Memory B cell (primary cell): ENCODE data around the gene TXNDC11.

ENCODE experiments used
- ATAC-seq: fragments of 150-1000 bp; cut with Tn5 transposase; 2 replicates; pipeline ENCODE4 v1.10.0; 2021; ENCODE audit warnings: low read depth, mild to moderate bottlenecking, moderate library complexity
- DNase-seq, 2 donors: peaks; one replicate each; pipeline ENCODE4 v3.0.0; 2022; ENCODE audit warnings: low spot score in 2 of 2
- H3K27ac Mint-ChIP-seq: one replicate; pipeline ENCODE4 v1.8.0; 2022; ENCODE audit warnings: mild to moderate bottlenecking, moderate library complexity, mixed read lengths
- H3K27me3 Mint-ChIP-seq: one replicate; pipeline ENCODE4 v1.8.0; 2022; ENCODE audit warnings: mixed read lengths
- H3K36me3 Mint-ChIP-seq: one replicate; pipeline ENCODE4 v1.8.0; 2022; ENCODE audit warnings: mild to moderate bottlenecking, mixed read lengths
- H3K4me1 Mint-ChIP-seq: one replicate; pipeline ENCODE4 v1.8.0; 2022; ENCODE audit warnings: mixed read lengths
- H3K4me3 Mint-ChIP-seq: one replicate; pipeline ENCODE4 v1.8.0; 2022; ENCODE audit warnings: mild to moderate bottlenecking, moderate library complexity, mixed read lengths
- H3K9me3 Mint-ChIP-seq: one replicate; pipeline ENCODE4 v1.8.0; 2022; ENCODE audit warnings: mixed read lengths

Gene TXNDC11

DNA sequence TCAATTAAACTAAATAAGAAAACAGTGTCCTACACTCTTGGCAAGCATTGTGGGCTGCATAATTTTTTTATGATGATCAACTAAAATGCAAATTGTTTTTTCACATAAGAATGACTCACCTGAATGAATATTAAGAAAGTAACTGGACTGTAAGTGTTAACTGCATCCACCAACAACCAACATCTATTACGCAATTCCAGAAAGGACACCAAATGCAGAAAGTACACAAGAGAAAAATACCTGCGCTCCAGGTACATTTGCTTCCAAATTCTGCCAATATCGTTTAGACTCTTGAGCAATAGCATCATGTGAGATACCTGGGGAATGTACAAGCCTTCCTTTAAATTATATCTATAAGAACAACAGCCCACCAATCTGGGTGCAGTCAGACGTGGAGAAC is 19.8 kb upstream of the TXNDC11 start:
- ATAC-seq: no peak
- Mint-ChIP-seq H3K27me3 (no peaks in the 10 kb centered on the region), H3K27ac (peak overlapping the region; percentile 20)

DNA sequence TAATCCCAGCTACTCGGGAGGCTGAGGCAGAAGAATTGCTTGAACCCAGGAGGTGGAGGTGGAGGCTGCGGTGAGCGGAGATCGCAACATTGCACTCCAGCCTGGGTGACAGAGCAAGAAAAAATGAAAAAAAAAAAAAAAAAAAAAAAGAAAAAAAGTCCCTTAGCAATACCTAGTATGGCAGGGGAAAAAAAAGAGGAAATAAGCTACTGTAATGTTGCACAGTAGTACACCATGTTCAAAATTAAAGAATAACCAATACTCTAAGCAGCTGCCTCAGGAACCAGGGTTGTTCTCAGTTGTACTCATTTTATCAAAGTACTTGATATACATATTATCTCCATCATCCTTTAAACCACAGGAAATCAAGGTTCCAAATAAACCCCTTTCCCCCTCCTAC is 17.3 kb upstream of the TXNDC11 start:
- Mint-ChIP-seq H3K9me3 (no peaks in the 10 kb centered on the region), H3K4me3 (no peak overlapping the region), H3K4me1 (peaks cover 6% of the 10 kb centered on the region), H3K27ac (peak overlapping the region; percentile 59), H3K36me3 (peaks cover 38% of the 10 kb centered on the region), H3K27me3 (no peaks in the 10 kb centered on the region)
- DNase-seq: no peak
- peak; percentile 97 for ATAC-seq

More for the DNA sequence above, 19.8 kb upstream of the TXNDC11 start:
- H3K9me3 Mint-ChIP-seq: no peaks in the 10 kb centered on the region
- H3K4me1 Mint-ChIP-seq: peaks cover 8% of the 10 kb centered on the region
- DNase-seq: no peak
- peaks cover 30% of the 10 kb centered on the region for H3K36me3 Mint-ChIP-seq
- no peak overlapping the region for H3K4me3 Mint-ChIP-seq

GRCh38 chr16:11759163-11759834 is 16.6 kb upstream of the TXNDC11 start:
- no peak for DNase-seq
- Mint-ChIP-seq H3K27me3 (no peaks in the 10 kb centered on the region), H3K36me3 (peaks cover 39% of the 10 kb centered on the region), H3K27ac (peak overlapping the region; percentile 59), H3K4me3 (no peak overlapping the region), H3K9me3 (no peaks in the 10 kb centered on the region), H3K4me1 (peaks cover 6% of the 10 kb centered on the region)
- no peak for ATAC-seq

DNA sequence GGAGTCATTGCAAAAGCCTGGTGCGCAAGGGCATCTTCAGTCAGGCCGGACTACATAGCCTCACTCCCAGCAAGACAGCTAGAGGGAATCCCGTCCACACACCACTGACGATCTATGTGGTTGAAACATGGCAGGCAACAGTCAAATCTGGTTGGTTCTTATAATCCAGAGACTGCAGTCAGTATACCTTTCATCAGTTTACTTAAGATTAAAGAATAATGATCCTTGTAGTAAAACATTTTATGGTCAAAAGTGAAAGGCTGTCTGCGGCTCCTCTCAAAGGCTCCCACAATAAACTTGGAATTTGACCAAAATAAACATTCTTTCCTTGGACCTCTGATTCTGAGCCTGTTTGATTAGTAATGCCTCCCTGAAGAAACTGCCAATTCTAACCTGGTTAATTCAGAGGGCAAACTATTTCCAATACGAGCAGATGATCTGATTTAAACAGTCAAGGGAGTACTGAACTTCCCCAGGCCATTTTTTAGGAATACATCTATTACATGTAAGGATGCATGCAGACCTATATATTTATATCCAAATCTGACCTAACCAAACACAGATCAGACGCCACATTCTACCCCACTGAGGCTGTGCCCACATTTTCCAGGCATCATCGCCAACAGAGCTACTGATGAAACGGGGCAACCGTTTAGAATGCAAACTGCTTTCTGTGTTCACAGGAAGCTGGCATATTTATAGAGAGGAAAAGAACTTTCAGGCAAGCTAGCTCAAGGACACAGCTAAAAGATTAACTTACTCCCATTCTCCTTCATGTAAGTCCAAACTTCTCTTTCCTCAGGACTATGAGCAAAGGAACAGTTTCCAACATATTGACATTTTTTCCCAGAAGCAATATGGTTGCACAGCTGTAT is 15.3 kb upstream of the TXNDC11 start:
- H3K27ac Mint-ChIP-seq: no peak overlapping the region
- no peak for DNase-seq
- peaks cover 41% of the 10 kb centered on the region for H3K36me3 Mint-ChIP-seq

DNA sequence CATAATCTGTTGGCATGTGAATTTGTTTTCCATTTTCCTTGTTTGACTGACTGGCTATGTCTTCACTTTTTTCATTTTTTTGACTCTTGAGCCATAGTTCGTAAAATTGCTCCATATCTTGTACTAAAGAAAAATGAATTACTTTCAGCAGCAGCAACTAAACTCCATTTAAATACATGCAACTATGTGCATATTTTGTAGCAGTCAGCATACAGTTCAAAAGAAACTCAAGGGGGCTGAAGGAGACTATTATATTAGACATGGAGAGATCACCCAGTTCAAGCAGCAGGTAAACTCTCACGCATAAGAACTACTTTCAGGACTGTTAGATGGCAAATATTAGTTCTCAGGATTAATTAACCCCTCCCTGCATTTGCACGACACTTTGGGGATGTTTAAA is 13.6 kb upstream of the TXNDC11 start:
- Mint-ChIP-seq H3K27ac (no peak overlapping the region), H3K4me1 (peaks cover 6% of the 10 kb centered on the region)

More for the DNA sequence above, 15.3 kb upstream of the TXNDC11 start:
- no peak overlapping the region for H3K4me3 Mint-ChIP-seq
- H3K27me3 Mint-ChIP-seq: no peaks in the 10 kb centered on the region
- ATAC-seq: no peak
- H3K9me3 Mint-ChIP-seq: no peaks in the 10 kb centered on the region
- peaks cover 6% of the 10 kb centered on the region for H3K4me1 Mint-ChIP-seq

GRCh38 chr16:11755022-11755760 is 12.5 kb upstream of the TXNDC11 start:
- Mint-ChIP-seq H3K4me3 (no peak overlapping the region), H3K9me3 (no peaks in the 10 kb centered on the region), H3K36me3 (peaks cover 36% of the 10 kb centered on the region), H3K27ac (no peak overlapping the region), H3K27me3 (no peaks in the 10 kb centered on the region), H3K4me1 (peaks cover 1% of the 10 kb centered on the region)
- DNase-seq: no peak
- no peak for ATAC-seq

More for the DNA sequence above, 13.6 kb upstream of the TXNDC11 start:
- DNase-seq: no peak
- H3K36me3 Mint-ChIP-seq: peaks cover 37% of the 10 kb centered on the region
- H3K9me3 Mint-ChIP-seq: no peaks in the 10 kb centered on the region
- ATAC-seq: no peak
- no peak overlapping the region for H3K4me3 Mint-ChIP-seq
- no peaks in the 10 kb centered on the region for H3K27me3 Mint-ChIP-seq

GRCh38 chr16:11752856-11753255 is 10.2 kb upstream of the TXNDC11 start:
- DNase-seq: no peak
- no peaks in the 10 kb centered on the region for H3K27me3 Mint-ChIP-seq
- H3K36me3 Mint-ChIP-seq: peaks cover 42% of the 10 kb centered on the region
- no peaks in the 10 kb centered on the region for H3K9me3 Mint-ChIP-seq
- no peak overlapping the region for H3K27ac Mint-ChIP-seq
- H3K4me3 Mint-ChIP-seq: no peak overlapping the region
- no peaks in the 10 kb centered on the region for H3K4me1 Mint-ChIP-seq
- ATAC-seq: no peak

- H3K27ac Mint-ChIP-seq: peak overlapping the region; percentile 29
- H3K4me1 Mint-ChIP-seq: no peaks in the 10 kb centered on the region
- no peak overlapping the region for H3K4me3 Mint-ChIP-seq
- ATAC-seq: no peak
- no peaks in the 10 kb centered on the region for H3K27me3 Mint-ChIP-seq
- DNase-seq: no peak
- peaks cover 31% of the 10 kb centered on the region for H3K36me3 Mint-ChIP-seq
- no peaks in the 10 kb centered on the region for H3K9me3 Mint-ChIP-seq
These were observed 7.4 kb upstream of the TXNDC11 start for GRCh38 chr16:11750056-11750455.

DNA sequence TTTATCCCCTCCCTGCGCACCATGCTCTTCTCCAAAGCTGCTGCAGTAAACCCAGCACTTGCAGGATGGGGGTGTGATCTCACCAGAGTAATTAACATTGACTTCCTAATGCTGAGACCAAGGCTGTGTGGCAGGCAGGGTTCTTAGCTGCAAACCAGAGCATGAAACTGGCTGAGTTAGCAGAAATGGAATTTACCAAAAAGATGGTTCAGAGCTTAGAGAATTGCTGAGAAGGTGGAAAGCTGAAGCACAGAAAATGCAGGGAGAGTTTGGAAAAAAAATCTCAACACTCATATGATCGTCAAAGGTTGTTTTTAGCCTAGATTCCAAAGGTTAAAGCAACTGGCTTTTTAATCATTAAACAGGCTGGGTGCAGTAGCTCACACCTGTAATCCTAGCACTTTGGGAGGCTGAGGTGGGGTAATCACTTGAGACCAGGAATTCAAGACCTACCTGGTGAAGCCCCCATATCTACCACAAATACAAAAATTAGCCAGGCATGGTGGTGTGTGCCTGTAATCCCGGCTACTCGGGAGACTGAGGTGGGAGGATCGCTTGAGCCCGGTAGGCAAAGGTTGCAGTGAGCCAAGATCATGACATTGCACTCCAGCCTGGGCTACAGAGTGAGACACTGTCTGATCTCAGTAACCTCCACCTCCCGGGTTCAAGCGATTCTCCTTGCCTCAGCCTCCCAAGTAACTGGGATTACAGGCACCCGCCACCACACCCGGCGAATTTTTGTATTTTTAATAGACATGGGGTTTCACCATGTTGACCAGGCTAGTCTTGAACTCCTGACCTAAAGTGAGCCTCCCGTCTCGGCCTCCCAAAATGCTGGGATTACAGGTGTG is 6.0 kb upstream of the TXNDC11 start:
- Mint-ChIP-seq H3K9me3 (no peaks in the 10 kb centered on the region), H3K36me3 (peaks cover 26% of the 10 kb centered on the region), H3K27me3 (no peaks in the 10 kb centered on the region), H3K27ac (no peak overlapping the region), H3K4me1 (peaks cover 5% of the 10 kb centered on the region), H3K4me3 (no peak overlapping the region)
- ATAC-seq (no peak), DNase-seq (no peak)

GRCh38 chr16:11747949-11748403 is 5.3 kb upstream of the TXNDC11 start:
- ATAC-seq: no peak
- peaks cover 6% of the 10 kb centered on the region for H3K4me1 Mint-ChIP-seq

DNA sequence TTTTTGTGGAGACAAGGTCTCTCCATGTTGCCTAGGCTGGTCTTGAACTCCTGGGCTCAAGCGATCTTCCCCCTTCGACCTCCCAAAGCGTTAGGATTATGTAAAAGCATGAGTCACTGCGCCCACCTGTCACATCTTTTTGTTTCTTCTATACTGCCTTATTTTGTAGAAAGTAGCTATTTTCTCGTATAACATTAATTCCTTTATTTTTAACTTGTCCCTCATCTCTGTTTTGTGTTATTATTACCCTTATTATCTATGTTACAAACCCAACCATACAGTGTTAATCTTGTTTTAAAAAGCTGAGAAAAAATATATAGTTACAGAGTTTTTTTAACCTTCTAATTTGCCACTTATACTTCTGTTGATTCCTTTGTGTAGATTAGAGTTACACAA is 1.4 kb upstream of the TXNDC11 start:
- H3K4me1 Mint-ChIP-seq: peaks cover 27% of the 10 kb centered on the region
- peak overlapping the region; percentile 96 for H3K27ac Mint-ChIP-seq
- H3K27me3 Mint-ChIP-seq: no peaks in the 10 kb centered on the region
- no peak for ATAC-seq
- peaks cover 4% of the 10 kb centered on the region for H3K36me3 Mint-ChIP-seq
- DNase-seq: no peak
- peak overlapping the region; percentile 89 for H3K4me3 Mint-ChIP-seq
- H3K9me3 Mint-ChIP-seq: no peaks in the 10 kb centered on the region

More at GRCh38 chr16:11747949-11748403, 5.3 kb upstream of the TXNDC11 start:
- Mint-ChIP-seq H3K4me3 (no peak overlapping the region), H3K9me3 (no peaks in the 10 kb centered on the region), H3K36me3 (peaks cover 23% of the 10 kb centered on the region), H3K27ac (no peak overlapping the region), H3K27me3 (no peaks in the 10 kb centered on the region)
- DNase-seq: no peak

DNA sequence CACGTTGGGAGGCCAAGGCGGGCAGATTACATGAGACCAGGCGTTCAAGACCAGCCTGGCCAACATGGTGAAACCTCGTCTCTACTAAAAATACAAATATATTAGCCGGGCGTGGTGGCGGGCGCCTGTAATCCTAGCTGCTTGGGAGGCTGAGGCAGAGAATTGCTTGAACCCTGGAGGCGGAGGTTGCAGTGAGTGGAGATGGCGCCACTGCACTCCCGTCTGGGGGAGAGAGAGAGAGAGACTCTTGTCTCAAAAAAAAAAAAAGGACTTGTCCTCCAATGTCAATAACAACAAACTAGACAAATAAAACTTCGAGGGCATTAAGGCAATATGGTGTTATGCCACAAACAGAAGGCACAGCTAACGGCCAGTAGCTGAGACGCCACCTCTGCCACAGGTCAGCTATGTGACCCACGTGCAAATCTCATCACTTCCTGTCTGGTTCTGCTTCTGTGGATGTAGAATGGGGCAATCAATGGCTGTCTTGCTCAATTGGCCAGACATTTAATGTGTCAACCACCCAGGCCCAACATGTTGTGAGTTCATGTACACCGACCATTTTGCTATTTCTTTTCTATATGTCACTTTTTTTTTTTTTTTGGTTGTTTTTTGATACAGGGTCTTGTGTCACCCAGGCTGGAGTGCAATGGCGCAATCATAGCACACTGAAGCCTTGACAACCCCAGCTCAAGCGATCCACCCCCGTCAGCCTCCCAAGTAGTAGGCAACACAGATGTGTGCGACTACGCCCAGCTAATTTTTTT is 834 bp upstream of the TXNDC11 start:
- Mint-ChIP-seq H3K36me3 (peaks cover 4% of the 10 kb centered on the region), H3K4me3 (peak overlapping the region; percentile 89), H3K4me1 (peaks cover 31% of the 10 kb centered on the region), H3K27me3 (no peaks in the 10 kb centered on the region), H3K27ac (peak overlapping the region; percentile 96), H3K9me3 (no peaks in the 10 kb centered on the region)
- DNase-seq (peak in 1 of 2 donors; percentile 6), ATAC-seq (no peak)
